Stimulated activated effector memory CD8-positive, alpha-beta T cell treated with anti-CD3 and anti-CD28 coated beads, Interleukin-12 subunit alpha, Interleukin-12 subunit beta, amount 100 ng/mL, for 72 hours (primary cell): ENCODE measurements around the gene MTA3.
A peak's percentile ranks its signal among the peaks of the same experiment; 100 is the strongest.

Experiments
- ATAC-seq: fragments of 150-1000 bp; cut with Tn5 transposase; 2 replicates; pipeline ENCODE4 v1.10.0; 2021
- DNase-seq, 2 donors: peaks; one replicate each; pipeline ENCODE4 v3.0.0; 2021 to 2022; ENCODE audit warnings: low spot score in 2 of 2
- H3K27ac Mint-ChIP-seq: one replicate; pipeline ENCODE4 v1.8.0; 2022; ENCODE audit warnings: mild to moderate bottlenecking, mixed read lengths
- H3K36me3 Mint-ChIP-seq: one replicate; pipeline ENCODE4 v1.8.0; 2022; ENCODE audit warnings: mild to moderate bottlenecking, mixed read lengths
- H3K4me1 Mint-ChIP-seq: one replicate; pipeline ENCODE4 v1.8.0; 2022; ENCODE audit warnings: mixed read lengths
- H3K4me3 Mint-ChIP-seq: one replicate; pipeline ENCODE4 v1.8.0; 2022; ENCODE audit warnings: mild to moderate bottlenecking, mixed read lengths
- H3K9me3 Mint-ChIP-seq: one replicate; pipeline ENCODE4 v1.8.0; 2022; ENCODE audit warnings: mixed read lengths

The MTA3 gene

GRCh38 chr2:42658306-42658705 lies 89.9 kb downstream of the MTA3 start:
- ATAC-seq (no peak), DNase-seq (no peak)
- Mint-ChIP-seq H3K36me3 (peaks cover 6% of the 10 kb centered on the region), H3K4me1 (no peaks in the 10 kb centered on the region), H3K9me3 (no peaks in the 10 kb centered on the region), H3K27ac (no peak overlapping the region), H3K4me3 (no peak overlapping the region)

- Mint-ChIP-seq H3K4me1 (no peaks in the 10 kb centered on the region), H3K4me3 (no peak overlapping the region), H3K27ac (no peak overlapping the region), H3K9me3 (no peaks in the 10 kb centered on the region), H3K36me3 (peaks cover 6% of the 10 kb centered on the region)
- DNase-seq (no peak), ATAC-seq (no peak)
Observed at GRCh38 chr2:42659609-42660008, 91.2 kb downstream of the MTA3 start.

GRCh38 chr2:42663106-42663780 lies 94.8 kb downstream of the MTA3 start:
- no peak overlapping the region for H3K27ac Mint-ChIP-seq
- H3K4me1 Mint-ChIP-seq: no peaks in the 10 kb centered on the region
- ATAC-seq: peak; percentile 82
- peaks cover 6% of the 10 kb centered on the region for H3K36me3 Mint-ChIP-seq
- no peaks in the 10 kb centered on the region for H3K9me3 Mint-ChIP-seq
- peak; percentile 28 to 56 for DNase-seq
- no peak overlapping the region for H3K4me3 Mint-ChIP-seq

GRCh38 chr2:42663828-42664227 lies 95.4 kb downstream of the MTA3 start:
- no peak overlapping the region for H3K27ac Mint-ChIP-seq
- H3K36me3 Mint-ChIP-seq: peaks cover 6% of the 10 kb centered on the region
- H3K9me3 Mint-ChIP-seq: no peaks in the 10 kb centered on the region
- H3K4me1 Mint-ChIP-seq: no peaks in the 10 kb centered on the region
- no peak overlapping the region for H3K4me3 Mint-ChIP-seq
- ATAC-seq: no peak
- DNase-seq: no peak

GRCh38 chr2:42673989-42674579 lies 105.7 kb downstream of the MTA3 start:
- Mint-ChIP-seq H3K4me1 (peaks cover 5% of the 10 kb centered on the region), H3K4me3 (no peak overlapping the region), H3K36me3 (no peaks in the 10 kb centered on the region), H3K27ac (no peak overlapping the region), H3K9me3 (no peaks in the 10 kb centered on the region)
- ATAC-seq: no peak
- no peak for DNase-seq

GRCh38 chr2:42675815-42676214 lies 107.4 kb downstream of the MTA3 start:
- ATAC-seq: no peak
- Mint-ChIP-seq H3K4me1 (peaks cover 5% of the 10 kb centered on the region), H3K4me3 (no peak overlapping the region), H3K36me3 (no peaks in the 10 kb centered on the region), H3K9me3 (no peaks in the 10 kb centered on the region), H3K27ac (no peak overlapping the region)
- no peak for DNase-seq

GRCh38 chr2:42685303-42685702 lies 116.9 kb downstream of the MTA3 start:
- Mint-ChIP-seq H3K36me3 (peaks cover 14% of the 10 kb centered on the region), H3K9me3 (no peaks in the 10 kb centered on the region), H3K4me1 (no peaks in the 10 kb centered on the region), H3K4me3 (no peak overlapping the region), H3K27ac (no peak overlapping the region)
- no peak for ATAC-seq
- DNase-seq: no peak

GRCh38 chr2:42693013-42693615 lies 124.7 kb downstream of the MTA3 start:
- H3K4me3 Mint-ChIP-seq: no peak overlapping the region
- H3K4me1 Mint-ChIP-seq: peaks cover 12% of the 10 kb centered on the region
- peak overlapping the region; percentile 75 for H3K27ac Mint-ChIP-seq
- DNase-seq: no peak
- H3K36me3 Mint-ChIP-seq: no peaks in the 10 kb centered on the region
- H3K9me3 Mint-ChIP-seq: no peaks in the 10 kb centered on the region
- ATAC-seq: peak; percentile 60

GRCh38 chr2:42693688-42694479 lies 125.5 kb downstream of the MTA3 start:
- no peak for ATAC-seq
- Mint-ChIP-seq H3K4me1 (peaks cover 12% of the 10 kb centered on the region), H3K27ac (peak overlapping the region; percentile 75), H3K4me3 (no peak overlapping the region), H3K9me3 (no peaks in the 10 kb centered on the region), H3K36me3 (no peaks in the 10 kb centered on the region)
- DNase-seq: no peak

GRCh38 chr2:42696987-42697386 lies 128.6 kb downstream of the MTA3 start:
- H3K4me3 Mint-ChIP-seq: no peak overlapping the region
- no peak for DNase-seq
- no peak for ATAC-seq
- H3K27ac Mint-ChIP-seq: no peak overlapping the region
- no peaks in the 10 kb centered on the region for H3K36me3 Mint-ChIP-seq
- no peaks in the 10 kb centered on the region for H3K9me3 Mint-ChIP-seq
- H3K4me1 Mint-ChIP-seq: peaks cover 12% of the 10 kb centered on the region

- H3K36me3 Mint-ChIP-seq: peaks cover 10% of the 10 kb centered on the region
- H3K4me1 Mint-ChIP-seq: no peaks in the 10 kb centered on the region
- no peaks in the 10 kb centered on the region for H3K9me3 Mint-ChIP-seq
- no peak overlapping the region for H3K4me3 Mint-ChIP-seq
- ATAC-seq (no peak), DNase-seq (no peak)
- no peak overlapping the region for H3K27ac Mint-ChIP-seq
Observed at GRCh38 chr2:42698940-42699339, 130.5 kb downstream of the MTA3 start.

GRCh38 chr2:42706836-42707235 lies 138.4 kb downstream of the MTA3 start:
- DNase-seq (no peak), ATAC-seq (no peak)
- Mint-ChIP-seq H3K27ac (no peak overlapping the region), H3K9me3 (no peaks in the 10 kb centered on the region), H3K4me3 (no peak overlapping the region), H3K36me3 (peaks cover 27% of the 10 kb centered on the region), H3K4me1 (no peaks in the 10 kb centered on the region)

GRCh38 chr2:42708179-42708578 lies 139.7 kb downstream of the MTA3 start:
- Mint-ChIP-seq H3K36me3 (peaks cover 24% of the 10 kb centered on the region), H3K4me3 (no peak overlapping the region), H3K4me1 (no peaks in the 10 kb centered on the region), H3K9me3 (no peaks in the 10 kb centered on the region), H3K27ac (no peak overlapping the region)
- ATAC-seq (no peak), DNase-seq (no peak)

GRCh38 chr2:42711896-42712295 lies 143.5 kb downstream of the MTA3 start:
- Mint-ChIP-seq H3K9me3 (no peaks in the 10 kb centered on the region), H3K4me3 (no peak overlapping the region), H3K4me1 (no peaks in the 10 kb centered on the region), H3K36me3 (peaks cover 17% of the 10 kb centered on the region), H3K27ac (no peak overlapping the region)
- ATAC-seq: no peak
- DNase-seq: no peak

- no peak overlapping the region for H3K27ac Mint-ChIP-seq
- no peak for DNase-seq
- no peak for ATAC-seq
- no peaks in the 10 kb centered on the region for H3K4me1 Mint-ChIP-seq
- peaks cover 11% of the 10 kb centered on the region for H3K36me3 Mint-ChIP-seq
- no peak overlapping the region for H3K4me3 Mint-ChIP-seq
- H3K9me3 Mint-ChIP-seq: no peaks in the 10 kb centered on the region
Observed at GRCh38 chr2:42712934-42713333, 144.5 kb downstream of the MTA3 start.
